Measurements from ENCODE around the gene CAMTA1. TPM values are rescaled to one million over a fixed set of nuclear protein-coding genes. Genes with fewer than 3 reads are reported as not detected.

Gene CAMTA1
- polyA plus RNA-seq, 1 donor from 2014 or later: 79.0 TPM

DNA sequence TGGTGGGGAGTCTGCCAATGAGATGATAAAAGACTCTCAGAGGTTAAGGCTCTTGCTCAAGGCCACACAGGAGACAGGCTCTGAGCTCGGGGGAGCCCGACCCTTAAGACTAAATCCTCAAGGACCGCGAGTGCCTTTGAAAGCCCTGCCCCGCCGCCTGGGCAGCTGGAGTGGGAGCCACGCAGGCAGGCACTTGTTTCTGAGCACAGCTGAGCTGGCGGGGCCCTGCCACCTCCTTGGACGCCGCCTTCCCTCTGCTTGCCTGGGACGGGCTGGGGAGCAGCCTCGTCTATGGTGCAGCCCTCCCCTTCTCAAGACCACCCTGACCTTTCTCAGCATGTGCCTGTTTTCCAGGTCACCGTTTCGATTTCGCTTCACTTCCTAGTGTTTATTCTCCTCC is 169.3 kb downstream of the CAMTA1 start:
- Mint-ChIP-seq H3K4me3 (no peak overlapping the region), H3K4me1 (no peaks in the 10 kb centered on the region), H3K9me3 (peaks cover 0 to 2% (median 0%) of the 10 kb centered on the region in 3 donors), H3K27me3 (peaks cover 5% of the 10 kb centered on the region), H3K27ac (no peak overlapping the region), H3K36me3 (no peaks in the 10 kb centered on the region)

DNA sequence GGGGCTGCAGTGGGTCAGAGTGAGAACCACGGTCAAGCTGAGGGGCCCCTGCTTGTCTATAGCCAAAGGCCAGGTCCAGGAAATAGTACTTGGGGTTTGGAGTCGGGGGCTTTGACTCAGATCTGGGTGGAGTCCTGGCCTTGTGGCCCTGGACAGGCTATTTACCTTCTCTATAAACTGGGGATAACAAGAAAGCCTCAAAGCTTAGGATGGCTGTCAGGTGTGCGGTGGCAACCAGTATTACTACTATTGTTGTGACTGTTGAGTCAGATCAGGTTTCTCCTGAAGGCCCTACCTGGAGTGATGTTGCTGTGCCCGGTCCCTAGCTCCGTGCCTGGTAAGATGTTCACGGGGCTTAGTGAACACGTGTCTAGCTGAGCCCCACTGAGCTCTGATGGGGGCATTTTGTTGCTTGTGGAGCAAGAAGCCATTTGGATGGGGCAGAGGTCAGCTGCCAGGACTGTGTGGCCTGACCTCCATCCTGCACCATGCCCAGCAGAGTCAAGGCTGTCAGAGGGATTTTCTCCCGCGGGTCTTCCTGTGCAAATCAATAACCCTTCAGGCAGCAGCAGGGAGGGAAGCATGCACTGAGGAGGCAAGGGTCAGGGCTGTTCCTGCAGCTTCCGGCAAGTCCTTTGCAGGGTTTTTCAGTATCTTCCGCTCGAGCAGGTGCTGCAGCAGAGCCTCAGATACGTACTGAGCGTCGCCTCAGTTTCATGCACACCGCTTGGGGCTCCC is 170.3 kb downstream of the CAMTA1 start:
- Mint-ChIP-seq H3K4me3 (no peak overlapping the region), H3K4me1 (no peaks in the 10 kb centered on the region), H3K9me3 (peaks cover 0 to 2% (median 0%) of the 10 kb centered on the region in 3 donors), H3K27me3 (peaks cover 5% of the 10 kb centered on the region), H3K36me3 (no peaks in the 10 kb centered on the region), H3K27ac (no peak overlapping the region)

DNA sequence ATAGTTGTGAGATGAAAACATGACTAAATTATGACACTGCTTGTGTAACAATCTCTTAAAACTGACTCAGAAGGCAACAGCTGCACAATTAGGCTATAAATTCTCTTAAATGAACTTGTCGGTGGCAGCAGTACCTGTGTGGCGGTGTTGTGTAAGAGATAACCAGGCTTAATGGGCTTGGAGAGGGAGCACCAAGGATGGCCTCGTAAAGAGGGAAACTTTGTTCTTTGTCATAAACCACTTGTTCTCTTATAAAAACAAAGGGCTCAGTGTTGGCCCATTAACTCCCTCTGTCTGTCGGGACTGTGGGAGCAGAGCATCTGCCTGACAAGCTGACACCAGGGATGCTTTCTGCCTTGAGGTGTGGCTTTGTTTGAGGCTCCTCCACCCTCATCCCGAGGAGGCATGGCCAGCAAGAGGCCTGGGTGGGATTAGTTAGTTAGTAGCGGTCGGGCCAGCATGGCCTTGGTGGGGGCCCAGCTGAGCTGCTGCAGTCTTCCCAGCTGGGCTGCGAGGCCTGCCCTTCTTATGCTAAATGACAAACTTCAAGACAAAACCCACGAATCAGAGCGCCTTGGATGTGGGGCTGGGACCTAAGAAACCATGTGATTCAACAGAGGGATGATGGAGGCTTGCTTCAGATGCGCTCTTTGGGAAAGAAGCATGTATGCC is 171.4 kb downstream of the CAMTA1 start:
- peaks cover 0 to 2% (median 0%) of the 10 kb centered on the region in 3 donors for H3K9me3 Mint-ChIP-seq
- H3K27me3 Mint-ChIP-seq: peaks cover 9% of the 10 kb centered on the region
- H3K4me3 Mint-ChIP-seq: no peak overlapping the region
- no peaks in the 10 kb centered on the region for H3K36me3 Mint-ChIP-seq
- H3K4me1 Mint-ChIP-seq: no peaks in the 10 kb centered on the region
- H3K27ac Mint-ChIP-seq: no peak overlapping the region

DNA sequence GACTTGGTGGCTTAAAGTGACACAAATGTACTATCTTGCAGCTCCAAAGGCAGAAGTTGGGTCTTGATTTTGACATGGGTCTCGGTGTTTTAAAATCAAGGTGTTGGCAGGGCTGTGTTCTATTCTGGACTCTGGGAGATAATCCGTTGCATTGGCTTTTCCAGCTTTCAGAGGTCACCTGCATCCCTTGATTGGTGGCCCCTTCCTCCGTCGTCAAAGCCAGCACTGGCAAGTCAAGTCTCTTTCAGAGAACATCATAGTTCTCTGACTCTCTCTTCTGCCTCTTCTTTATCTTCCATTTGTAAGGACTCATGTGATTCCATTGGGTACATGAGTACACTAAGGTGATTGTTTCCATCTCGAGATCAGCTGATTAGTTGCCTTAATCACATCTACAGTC is 172.1 kb downstream of the CAMTA1 start:
- no peak overlapping the region for H3K27ac Mint-ChIP-seq
- no peaks in the 10 kb centered on the region for H3K4me1 Mint-ChIP-seq
- H3K27me3 Mint-ChIP-seq: peaks cover 13% of the 10 kb centered on the region
- H3K36me3 Mint-ChIP-seq: no peaks in the 10 kb centered on the region
- no peak overlapping the region for H3K4me3 Mint-ChIP-seq
- peaks cover 0 to 2% (median 0%) of the 10 kb centered on the region in 3 donors for H3K9me3 Mint-ChIP-seq

DNA sequence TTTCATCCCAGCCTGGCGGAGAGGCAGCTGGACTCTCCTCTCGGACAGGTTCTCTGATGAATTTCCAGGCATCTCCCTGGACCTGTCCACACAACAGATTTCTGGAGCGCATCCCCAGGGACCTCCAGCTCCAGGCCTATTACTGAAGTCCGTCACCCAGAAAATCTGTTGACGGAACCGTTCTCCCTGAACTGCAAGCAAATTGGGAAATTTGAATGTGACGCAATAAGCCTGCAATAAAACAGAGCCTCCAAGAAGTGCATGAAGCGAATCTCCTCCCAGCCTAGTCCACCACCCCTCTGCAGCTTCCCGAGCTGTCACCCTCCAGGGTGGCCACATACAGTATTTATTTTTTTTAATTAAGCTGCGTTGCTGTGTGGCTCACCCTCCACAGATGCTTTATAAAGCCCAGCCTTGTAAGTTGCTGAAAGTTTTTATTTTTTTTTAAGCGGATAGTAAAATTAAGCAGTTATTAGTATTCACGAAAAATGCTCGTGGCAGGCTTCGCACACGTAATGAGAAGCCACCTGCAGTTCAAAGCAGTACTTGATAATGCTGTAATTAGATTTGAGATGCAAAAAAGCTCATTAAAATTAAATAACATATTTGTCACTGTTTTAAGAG is 173.3 kb downstream of the CAMTA1 start:
- peaks cover 0 to 2% (median 0%) of the 10 kb centered on the region in 3 donors for H3K4me1 Mint-ChIP-seq
- H3K9me3 Mint-ChIP-seq: peaks cover 0 to 2% (median 0%) of the 10 kb centered on the region in 3 donors
- no peak overlapping the region for H3K27ac Mint-ChIP-seq
- H3K4me3 Mint-ChIP-seq: no peak overlapping the region
- H3K27me3 Mint-ChIP-seq: peaks cover 15% of the 10 kb centered on the region
- H3K36me3 Mint-ChIP-seq: no peaks in the 10 kb centered on the region

DNA sequence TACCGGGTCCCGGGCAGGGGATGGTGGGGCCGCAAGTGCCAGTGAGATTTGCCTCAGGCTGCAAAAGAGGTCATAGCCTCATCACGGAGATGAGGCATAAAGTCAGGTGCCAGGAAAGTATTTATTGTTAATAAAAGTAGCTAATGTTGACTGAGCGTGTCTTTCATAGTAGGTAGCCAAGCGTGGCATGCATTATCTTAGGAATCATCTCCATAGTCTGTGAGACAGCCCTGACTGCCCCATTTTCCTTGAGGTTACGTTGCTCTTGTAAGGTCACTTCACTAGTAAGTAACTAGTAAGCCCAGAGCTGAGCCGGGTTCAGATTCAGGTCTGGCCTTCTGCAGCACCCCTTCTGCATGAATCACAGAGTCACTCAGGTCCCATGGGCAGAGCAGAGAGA is 174.2 kb downstream of the CAMTA1 start:
- H3K4me3 Mint-ChIP-seq: no peak overlapping the region
- peaks cover 0 to 2% (median 2%) of the 10 kb centered on the region in 3 donors for H3K4me1 Mint-ChIP-seq
- peaks cover 24% of the 10 kb centered on the region for H3K27me3 Mint-ChIP-seq
- peaks cover 0 to 2% (median 0%) of the 10 kb centered on the region in 3 donors for H3K9me3 Mint-ChIP-seq
- H3K36me3 Mint-ChIP-seq: no peaks in the 10 kb centered on the region
- no peak overlapping the region for H3K27ac Mint-ChIP-seq

DNA sequence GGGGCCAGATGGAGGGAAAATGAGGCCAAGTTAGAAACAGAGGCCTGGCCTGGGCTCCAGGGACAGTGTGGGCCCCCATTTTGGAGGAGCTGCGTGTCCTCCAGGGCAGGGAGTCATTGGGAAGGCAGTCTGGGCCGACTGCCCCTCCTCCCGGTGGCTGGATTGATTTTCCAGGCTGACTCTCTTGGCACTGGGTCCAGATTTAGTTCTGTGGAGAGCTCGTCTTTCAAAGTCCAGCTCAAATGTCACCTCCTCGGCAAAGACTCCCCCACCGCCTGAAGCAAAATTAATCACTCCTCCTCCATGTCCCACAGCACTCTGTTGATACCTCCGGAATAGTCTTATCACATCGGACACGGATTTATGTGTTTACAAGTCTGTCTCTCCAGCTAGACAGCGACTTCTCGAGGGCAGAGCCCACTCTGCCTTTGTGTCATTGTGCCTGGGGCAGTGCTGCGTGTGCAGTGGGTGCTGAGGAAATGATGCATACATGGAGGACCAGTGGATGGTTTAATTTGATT is 175.1 kb downstream of the CAMTA1 start:
- Mint-ChIP-seq H3K4me3 (no peak overlapping the region), H3K9me3 (no peaks in the 10 kb centered on the region), H3K4me1 (peaks cover 0 to 2% (median 2%) of the 10 kb centered on the region in 3 donors), H3K27ac (no peak overlapping the region), H3K36me3 (no peaks in the 10 kb centered on the region), H3K27me3 (peaks cover 28% of the 10 kb centered on the region)

DNA sequence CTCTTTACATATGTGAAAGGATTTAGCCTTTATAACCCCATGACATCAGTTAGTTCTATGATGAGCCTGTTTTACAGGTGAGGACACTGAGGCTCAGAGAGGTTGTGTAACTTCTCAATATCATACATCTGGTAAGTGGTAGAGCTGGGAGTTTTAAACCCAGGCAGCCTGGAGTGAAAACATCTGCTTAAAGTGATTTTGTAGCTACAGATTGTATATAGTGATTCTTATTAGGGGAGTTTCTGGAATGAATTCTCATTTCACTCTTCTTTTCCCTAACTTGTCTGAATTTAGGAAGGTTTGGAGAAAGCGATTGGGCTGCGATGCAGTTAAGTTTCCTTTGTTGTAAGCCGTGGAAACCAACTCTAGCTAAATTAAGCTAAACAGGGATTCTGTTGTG is 175.6 kb downstream of the CAMTA1 start:
- Mint-ChIP-seq H3K36me3 (no peaks in the 10 kb centered on the region), H3K4me3 (peak overlapping the region in 2 of 4 donors; percentile 55 to 72), H3K27ac (no peak overlapping the region), H3K4me1 (peaks cover 0 to 4% (median 2%) of the 10 kb centered on the region in 3 donors), H3K27me3 (peaks cover 30% of the 10 kb centered on the region), H3K9me3 (no peaks in the 10 kb centered on the region)

DNA sequence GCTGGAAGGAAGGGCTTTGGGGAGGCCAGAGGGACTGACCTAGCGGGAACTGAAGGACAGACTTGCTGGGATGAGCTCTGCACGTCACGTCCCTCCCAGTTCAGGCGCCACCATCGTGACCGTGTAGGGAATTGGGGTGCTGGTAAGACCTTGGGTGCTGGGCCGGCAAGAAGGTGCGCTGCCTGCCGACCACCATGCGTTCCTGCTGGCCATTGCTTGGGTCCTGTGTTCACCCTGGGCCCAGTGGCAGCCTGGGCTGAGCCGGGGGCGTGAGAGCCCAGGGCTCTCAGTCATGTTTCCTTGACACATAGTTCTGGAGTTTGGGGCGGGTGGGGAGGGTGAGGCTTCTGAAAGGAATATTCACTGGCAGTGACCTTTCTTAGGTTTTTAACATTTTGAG is 176.0 kb downstream of the CAMTA1 start:
- Mint-ChIP-seq H3K27me3 (peaks cover 34% of the 10 kb centered on the region), H3K4me3 (peak overlapping the region in 2 of 4 donors; percentile 55 to 72), H3K9me3 (no peaks in the 10 kb centered on the region), H3K4me1 (peaks cover 0 to 4% (median 2%) of the 10 kb centered on the region in 3 donors), H3K27ac (no peak overlapping the region), H3K36me3 (no peaks in the 10 kb centered on the region)

DNA sequence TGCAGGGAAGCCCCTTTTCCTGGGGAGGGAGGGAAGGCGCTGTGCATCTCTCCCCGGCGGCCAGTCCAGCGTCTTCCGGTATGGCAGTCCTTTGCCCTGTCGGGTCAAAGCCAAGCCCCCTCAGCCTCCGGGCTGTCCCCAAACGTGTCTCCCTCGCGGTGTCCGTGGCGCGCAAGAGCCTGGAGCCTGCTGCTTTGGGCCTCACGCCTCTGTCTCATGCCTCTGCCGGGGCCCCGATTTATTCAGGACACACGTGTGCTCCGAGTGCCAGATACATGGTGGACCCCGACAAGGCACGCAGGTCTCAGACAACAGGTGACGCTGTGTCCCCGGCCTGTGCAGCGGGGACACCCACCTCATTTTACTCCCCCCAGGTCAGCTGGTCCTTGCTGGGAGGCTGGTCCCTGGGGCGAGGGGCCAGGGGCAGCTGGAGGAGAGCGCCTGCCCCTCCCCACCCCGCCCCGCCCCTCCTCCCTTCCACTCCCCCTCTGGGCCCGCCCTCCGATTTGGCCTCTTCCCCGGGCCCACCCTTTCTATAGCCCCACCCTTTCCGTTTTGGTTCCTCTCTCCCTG is 176.7 kb downstream of the CAMTA1 start:
- H3K27me3 Mint-ChIP-seq: peaks cover 29% of the 10 kb centered on the region
- no peaks in the 10 kb centered on the region for H3K36me3 Mint-ChIP-seq
- H3K27ac Mint-ChIP-seq: no peak overlapping the region
- H3K9me3 Mint-ChIP-seq: no peaks in the 10 kb centered on the region
- no peak overlapping the region for H3K4me3 Mint-ChIP-seq
- H3K4me1 Mint-ChIP-seq: peaks cover 0 to 4% (median 2%) of the 10 kb centered on the region in 3 donors

DNA sequence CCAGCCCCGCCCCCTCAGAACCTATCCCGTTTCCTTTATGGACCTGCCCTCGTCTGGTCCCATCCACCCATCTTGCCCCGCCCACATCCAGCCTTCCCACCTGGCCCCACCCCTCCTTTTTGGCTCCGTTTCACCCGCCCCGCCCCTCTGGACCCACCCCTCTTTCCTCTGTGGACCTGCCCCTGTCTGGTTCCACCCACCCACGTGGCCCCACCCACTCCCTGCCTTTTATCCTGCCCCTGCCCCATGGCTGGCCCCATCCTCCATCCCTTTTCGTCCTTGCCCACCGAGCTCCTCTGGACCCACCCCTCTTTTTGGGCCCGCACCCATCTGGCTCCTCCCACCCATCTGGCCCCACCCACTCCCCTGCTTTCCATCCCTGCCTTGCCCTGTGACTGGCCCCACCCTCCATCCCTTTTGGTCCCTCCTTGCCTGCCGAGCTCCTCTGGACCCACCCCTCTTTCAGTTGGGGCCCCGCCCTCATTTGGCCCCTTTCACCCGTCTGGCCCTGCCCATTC is 177.3 kb downstream of the CAMTA1 start:
- Mint-ChIP-seq H3K4me1 (peaks cover 0 to 4% (median 2%) of the 10 kb centered on the region in 3 donors), H3K27ac (no peak overlapping the region), H3K36me3 (no peaks in the 10 kb centered on the region), H3K9me3 (no peaks in the 10 kb centered on the region), H3K27me3 (peaks cover 31% of the 10 kb centered on the region), H3K4me3 (no peak overlapping the region)

DNA sequence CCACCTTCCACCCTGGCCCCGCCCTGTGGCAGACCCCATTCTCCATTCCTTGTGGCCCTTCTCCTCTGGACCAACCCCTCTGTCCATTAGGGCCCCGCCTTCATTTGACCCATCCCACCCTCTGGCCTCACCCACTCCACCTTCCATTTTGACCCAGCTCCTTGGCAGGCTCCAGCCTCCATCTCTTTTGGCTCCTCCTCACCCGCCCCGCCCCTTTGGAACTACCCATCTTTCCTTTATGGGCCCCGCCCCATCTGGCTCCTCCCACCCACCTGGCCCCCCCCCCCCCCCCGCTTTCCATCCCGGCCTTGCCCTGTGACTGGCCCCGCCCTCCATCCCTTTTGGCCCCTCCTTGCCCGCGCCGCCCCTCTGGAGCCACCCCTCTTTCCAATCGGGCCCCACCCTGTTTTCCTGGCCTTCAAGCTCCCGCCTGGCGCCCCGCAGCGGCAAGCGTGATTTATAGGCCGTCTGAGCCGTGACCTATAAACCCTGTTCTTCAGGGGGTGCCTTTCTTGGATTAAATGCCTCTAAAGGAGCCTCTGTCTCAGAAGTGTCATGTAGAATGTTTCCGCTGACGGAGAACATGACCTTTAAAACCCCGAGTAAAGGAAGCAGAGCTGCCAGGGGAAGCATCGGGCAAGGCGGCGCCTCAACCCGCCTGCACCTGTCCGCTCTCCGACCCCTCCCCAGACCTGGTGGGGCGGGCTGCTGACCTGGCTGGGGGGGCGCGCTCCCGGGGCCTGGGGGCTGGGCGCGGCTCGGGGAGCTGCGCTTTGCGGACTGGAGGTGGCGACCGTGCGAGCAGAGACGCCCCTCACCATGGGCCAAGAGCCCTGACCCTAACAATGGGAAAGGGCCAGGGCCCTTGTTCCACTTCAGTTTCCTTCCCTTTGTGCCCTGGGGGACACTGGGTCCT is 178.0 kb downstream of the CAMTA1 start:
- Mint-ChIP-seq H3K36me3 (no peaks in the 10 kb centered on the region), H3K4me3 (peak overlapping the region in 2 of 4 donors; percentile 60 to 86), H3K27ac (no peak overlapping the region), H3K9me3 (peaks cover 0 to under 1% (median 0%) of the 10 kb centered on the region in 3 donors), H3K4me1 (peaks cover 0 to 4% (median 2%) of the 10 kb centered on the region in 3 donors), H3K27me3 (peaks cover 38% of the 10 kb centered on the region)

DNA sequence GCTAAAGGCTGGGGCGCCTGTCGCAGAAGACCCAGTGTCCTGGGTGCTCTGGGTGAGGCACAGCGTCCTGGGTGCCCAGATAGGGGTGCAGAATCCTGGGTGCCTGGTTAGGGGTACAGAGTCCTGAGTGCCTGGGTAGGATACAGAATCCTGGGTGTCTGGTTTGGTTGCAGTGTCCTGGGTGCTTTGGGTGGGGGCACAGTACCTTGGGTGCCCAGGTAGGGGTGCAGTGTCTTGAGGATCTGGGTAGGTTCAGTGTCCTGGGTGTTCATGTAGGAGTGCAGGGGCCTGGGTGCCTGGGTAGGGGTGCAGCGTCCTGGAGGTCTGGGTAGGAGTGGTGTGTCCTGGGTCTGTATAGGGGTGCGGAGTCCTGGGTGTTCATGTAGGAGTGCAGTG is 178.7 kb downstream of the CAMTA1 start:
- Mint-ChIP-seq H3K36me3 (no peaks in the 10 kb centered on the region), H3K4me3 (peak overlapping the region in 1 of 4 donors; percentile 63), H3K27me3 (peaks cover 43% of the 10 kb centered on the region), H3K4me1 (peaks cover 0 to 6% (median 2%) of the 10 kb centered on the region in 3 donors), H3K27ac (no peak overlapping the region), H3K9me3 (peaks cover 0 to 2% (median 0%) of the 10 kb centered on the region in 3 donors)
